Sigmoid colon (tissue), 7 donors: ENCODE measurements around the gene HS1BP3. TPM values are rescaled to one million over a fixed set of nuclear protein-coding genes. Genes with fewer than 3 reads are reported as not detected.

ENCODE experiments used
- DNase-seq: peaks from one replicate; pipeline ENCODE4 v3.0.0-alpha.2; 2019
- H3K27ac ChIP-seq, 4 donors: fragments of 200-600 bp; sonication (generic); one replicate each; pipeline ENCODE4 v1.5.1; 2016 to 2019; ENCODE audit warnings: mild to moderate bottlenecking in 1 of 4
- H3K27me3 ChIP-seq, 3 donors: fragments of 200-600 bp; sonication (generic); one replicate each; pipeline ENCODE4 v1.5.1; 2019; ENCODE audit warnings: mild to moderate bottlenecking in 1 of 3
- H3K36me3 ChIP-seq, 4 donors: fragments of 200-600 bp; sonication (generic); one replicate each; pipeline ENCODE4 v1.5.1; 2016 to 2019
- H3K4me1 ChIP-seq, 4 donors: fragments of 200-600 bp; sonication (generic); one replicate each; pipeline ENCODE4 v1.5.1; 2017 to 2019
- H3K4me3 ChIP-seq, 4 donors: fragments of 200-600 bp; sonication (generic); one replicate each; pipeline ENCODE4 v1.5.1; 2017 to 2019; ENCODE audit warnings: mild to moderate bottlenecking in 2 of 4, moderate library complexity in 1 of 4
- H3K9me3 ChIP-seq, 4 donors: fragments of 200-600 bp in 3 of 4; sonication (generic) in 3 of 4; one replicate each; pipeline versions ENCODE4 v1.5.1 to v1.6.1; 2013 to 2019
- CTCF ChIP-seq, 4 experiments: fragments of 450-650 bp in 3 of 4; fragments of 200-600 bp in 1 of 4; IDR thresholded peaks; one replicate each; pipeline ENCODE4 v1.5.1; 2016 to 2019; ENCODE audit warnings: antibody characterized with exemption in 4 of 4, mild to moderate bottlenecking in 3 of 4, moderate library complexity in 2 of 4
- EP300 ChIP-seq, 4 donors: sonication (generic); formaldehyde crosslinking; IDR thresholded peaks; one replicate each; pipeline ENCODE4 v1.6.1; 2017; ENCODE audit warnings: antibody characterized with exemption in 4 of 4
- POLR2A ChIP-seq, 2 donors: fragments of 450-650 bp; IDR thresholded peaks; one replicate each; pipeline ENCODE4 v1.6.1; 2016; ENCODE audit warnings: antibody characterized with exemption in 2 of 2, mild to moderate bottlenecking in 2 of 2, moderate library complexity in 2 of 2
- POLR2AphosphoS5 ChIP-seq, 4 donors: sonication (generic); formaldehyde crosslinking; IDR thresholded peaks; one replicate each; pipeline ENCODE4 v1.6.1; 2017; ENCODE audit warnings: antibody characterized with exemption in 4 of 4
- WGBS, 2 donors: extraction: QIAGEN DNeasy Blood & Tissue Kit; methylation state at CpG; one replicate each; pipeline ENCODE4 v1.1.7; 2013; 5-methylcytosine and 5-hydroxymethylcytosine counted together
- intact Hi-C: fragments of 100-400 bp; cut with DNase I; formaldehyde crosslinking; loops from one replicate; pipeline ENCODE4 v1.15.1; 2023
- polyA plus RNA-seq, 3 donors: library from polyadenylated mRNA; stranded (reverse); fragments of 200-250 nt; gene quantifications; one replicate each; pipeline ENCODE4 v1.2.3, GENCODE V29; 2013
- total RNA-seq, 4 donors: library from RNA; depleted of rRNA; stranded (reverse); fragments of >200 nt; gene quantifications; one replicate each; pipeline ENCODE4 v1.1.0, GENCODE V29; 2016
- donor health status: healthy with polysubstance abuse.
- donor health status: Bipolar disorder and iron deficiency.
- donor health status: healthy.

Gene HS1BP3
- total and polyA plus RNA-seq, 7 donors = 25.2 to 54.6 (median 32.6) TPM

GRCh38 chr2:20632446-20632990, 18.4 kb downstream of the HS1BP3 start:
- Histone ChIP-seq H3K27ac (peak overlapping the region; percentile 92 to 97 (median 94)), H3K4me1 (peaks cover 0 to 65% (median 62%) of the 10 kb centered on the region in 4 donors), H3K27me3 (no peaks in the 10 kb centered on the region), H3K4me3 (no peak overlapping the region), H3K36me3 (peaks cover 0 to 4% (median 0%) of the 10 kb centered on the region in 4 donors), H3K9me3 (no peaks in the 10 kb centered on the region)
- TF ChIP-seq EP300 (IDR thresholded peaks at IDR 0.05) (no peak), POLR2AphosphoS5 (IDR thresholded peaks at IDR 0.05) (no peak), CTCF (IDR thresholded peaks at IDR 0.05) (no peak), POLR2A (IDR thresholded peaks at IDR 0.05) (no peak)
- WGBS, 2 donors = 76 to 86% methylated on average over 7 of the region's 7 CpGs
- no peak for DNase-seq
- intact Hi-C loops = no loop called here

GRCh38 chr2:20631617-20632307, 19.1 kb downstream of the HS1BP3 start:
- peaks cover 0 to 4% (median 0%) of the 10 kb centered on the region in 4 donors for H3K36me3 ChIP-seq
- 82 to 89% methylated on average over 6 of the region's 6 CpGs for WGBS, 2 donors
- TF ChIP-seq CTCF (IDR thresholded peaks at IDR 0.05) (no peak), POLR2AphosphoS5 (IDR thresholded peaks at IDR 0.05) (no peak), POLR2A (IDR thresholded peaks at IDR 0.05) (no peak), EP300 (IDR thresholded peaks at IDR 0.05) (no peak)
- no peaks in the 10 kb centered on the region for H3K9me3 ChIP-seq
- H3K4me1 ChIP-seq = peaks cover 0 to 65% (median 58%) of the 10 kb centered on the region in 4 donors
- no peaks in the 10 kb centered on the region for H3K27me3 ChIP-seq
- intact Hi-C loops = no loop called here
- DNase-seq = no peak
- H3K27ac ChIP-seq = peak overlapping the region; percentile 92 to 97 (median 94)
- no peak overlapping the region for H3K4me3 ChIP-seq

GRCh38 chr2:20630967-20631366, 19.9 kb downstream of the HS1BP3 start:
- intact Hi-C loops = no loop called here
- H3K9me3 ChIP-seq = no peaks in the 10 kb centered on the region
- H3K27ac ChIP-seq = peak overlapping the region; percentile 55 to 97 (median 94)
- DNase-seq = no peak
- peaks cover 0 to 4% (median 0%) of the 10 kb centered on the region in 4 donors for H3K36me3 ChIP-seq
- WGBS, 2 donors = 96% methylated on average over 4 of the region's 4 CpGs
- peaks cover 0 to 60% (median 56%) of the 10 kb centered on the region in 4 donors for H3K4me1 ChIP-seq
- H3K4me3 ChIP-seq = no peak overlapping the region
- H3K27me3 ChIP-seq = no peaks in the 10 kb centered on the region
- TF ChIP-seq POLR2AphosphoS5 (IDR thresholded peaks at IDR 0.05) (no peak), CTCF (IDR thresholded peaks at IDR 0.05) (no peak), POLR2A (IDR thresholded peaks at IDR 0.05) (no peak), EP300 (IDR thresholded peaks at IDR 0.05) (no peak)

GRCh38 chr2:20629581-20630171, 21.2 kb downstream of the HS1BP3 start:
- intact Hi-C loops = no loop called here
- Histone ChIP-seq H3K9me3 (no peaks in the 10 kb centered on the region), H3K27me3 (no peaks in the 10 kb centered on the region), H3K36me3 (peaks cover 2 to 8% (median 4%) of the 10 kb centered on the region in 4 donors), H3K4me3 (no peak overlapping the region), H3K4me1 (peaks cover 0 to 56% (median 49%) of the 10 kb centered on the region in 4 donors), H3K27ac (peak overlapping the region; percentile 55 to 97 (median 94))
- 87 to 91% methylated on average over 12 of the region's 12 CpGs for WGBS, 2 donors
- DNase-seq = no peak
- TF ChIP-seq CTCF (IDR thresholded peaks at IDR 0.05) (no peak), POLR2A (IDR thresholded peaks at IDR 0.05) (no peak), POLR2AphosphoS5 (IDR thresholded peaks at IDR 0.05) (no peak), EP300 (IDR thresholded peaks at IDR 0.05) (no peak)
